Small intestine (tissue), 7 donors: ENCODE measurements around the gene PDE8B. TPM values are rescaled to one million over a fixed set of nuclear protein-coding genes. Genes with fewer than 3 reads are reported as not detected.

Source experiments
- DNase-seq, 2 donors: peaks; one replicate each; pipeline versions ENCODE4 v3.0.0 to v3.0.0-alpha.2; 2013
- FAIRE-seq: peaks from 2 replicates; lab custom pipeline; 2012; peaks lifted over from hg19 to GRCh38; lab: Jason Lieb, UNC
- H3K27ac ChIP-seq, 3 donors: one replicate each; pipeline ENCODE4 v1.5.1; 2013; ENCODE audit warnings: low read length in 2 of 3, mild to moderate bottlenecking in 2 of 3, control low read depth in 1 of 3, inconsistent platforms in 1 of 3, low read depth in 1 of 3, moderate library complexity in 1 of 3
- H3K27me3 ChIP-seq, 3 donors: one replicate each; pipeline ENCODE4 v1.6.1; 2013; ENCODE audit warnings: low read length in 3 of 3, inconsistent platforms in 1 of 3; ENCODE audit not compliant: control insufficient read depth in 3 of 3, insufficient read depth in 3 of 3
- H3K36me3 ChIP-seq, 3 donors: one replicate each; pipeline ENCODE4 v1.6.1; 2013; ENCODE audit warnings: low read length in 3 of 3, inconsistent platforms in 1 of 3, low read depth in 1 of 3, mild to moderate bottlenecking in 1 of 3, moderate library complexity in 1 of 3; ENCODE audit not compliant: control insufficient read depth in 3 of 3, insufficient read depth in 2 of 3
- H3K4me1 ChIP-seq, 3 donors: one replicate each; pipeline ENCODE4 v1.6.1; 2013; ENCODE audit warnings: low read length in 2 of 3, inconsistent platforms in 1 of 3, low read depth in 1 of 3, mild to moderate bottlenecking in 1 of 3, moderate library complexity in 1 of 3; ENCODE audit not compliant: control insufficient read depth in 3 of 3, insufficient read depth in 2 of 3
- H3K4me3 ChIP-seq, 3 donors: one replicate each; pipeline ENCODE4 v1.5.1; 2013; ENCODE audit warnings: low read length in 3 of 3, control low read depth in 1 of 3, inconsistent platforms in 1 of 3, low read depth in 1 of 3, mild to moderate bottlenecking in 1 of 3, moderate library complexity in 1 of 3
- H3K9me3 ChIP-seq, 2 donors: one replicate each; pipeline ENCODE4 v1.6.1; 2013; ENCODE audit warnings: low read depth in 1 of 2, low read length in 1 of 2; ENCODE audit not compliant: control insufficient read depth in 2 of 2, insufficient read depth in 1 of 2
- WGBS, 3 donors: extraction: QIAGEN DNeasy Blood & Tissue Kit; methylation state at CpG; one replicate each; pipeline ENCODE4 v1.1.7; 2013; 5-methylcytosine and 5-hydroxymethylcytosine counted together
- polyA plus RNA-seq, 4 donors: library from polyadenylated mRNA; stranded (reverse) in 3 of 4; unstranded in 1 of 4; fragments of 200-250 nt in 3 of 4; fragments of 120-200 nt in 1 of 4; gene quantifications; one replicate each; pipeline versions ENCODE4 v1.2.1 to v1.2.3, GENCODE V29; 2013
- donor health status: healthy with polysubstance abuse.
- donor health status: control.
- donor health status: control.
- donor health status: Bipolar disorder and iron deficiency.
- donor health status: healthy.

Gene PDE8B
- polyA plus RNA-seq, 4 donors: 0.22 to 1.5 (median 0.99) TPM

DNA sequence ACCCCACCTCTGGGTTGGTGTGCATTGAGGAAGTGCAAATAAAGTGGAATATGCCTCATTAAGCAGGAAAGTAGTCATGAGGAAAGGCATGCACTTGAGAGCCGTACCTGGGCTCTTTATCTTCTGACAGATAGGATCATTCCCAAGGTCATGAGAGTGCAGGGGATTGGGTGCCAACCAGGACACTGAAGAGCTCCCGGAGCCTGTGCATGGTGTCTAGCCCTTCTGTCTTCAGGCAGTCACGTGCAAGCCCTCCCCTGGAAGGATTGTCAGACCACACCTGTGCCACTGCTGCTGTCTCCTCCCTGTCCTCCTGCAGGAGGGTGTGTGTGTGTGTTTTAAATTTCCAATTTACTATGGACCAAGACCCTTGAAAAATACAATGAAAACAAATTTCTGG, 69.6 kb downstream of the PDE8B start:
- WGBS, 3 donors: 28 to 65% (median 58%) methylated on average over 3 of the region's 3 CpGs
- Histone ChIP-seq H3K27ac (no peak overlapping the region), H3K36me3 (no peaks in the 10 kb centered on the region), H3K4me3 (no peak overlapping the region), H3K4me1 (no peaks in the 10 kb centered on the region), H3K27me3 (no peaks in the 10 kb centered on the region), H3K9me3 (no peaks in the 10 kb centered on the region)
- DNase-seq (no peak), FAIRE-seq (no peak)

DNA sequence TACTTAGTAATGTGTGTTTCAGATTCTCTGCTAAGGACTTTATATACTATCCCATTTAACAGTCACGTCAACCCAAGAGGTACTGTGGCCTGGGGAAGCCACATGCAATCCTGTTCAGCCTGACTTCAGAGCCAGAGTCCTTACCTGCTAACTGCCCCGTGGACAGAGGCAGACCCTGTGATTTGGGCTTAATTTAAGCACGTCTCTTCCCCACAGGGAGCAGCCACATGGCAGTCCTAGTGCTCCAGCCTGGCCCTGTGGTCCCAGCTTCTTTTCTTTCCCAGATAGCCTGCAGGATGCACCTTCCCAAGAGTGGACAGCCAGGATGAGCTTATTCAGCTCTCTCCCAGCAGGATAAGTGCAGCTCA, 71.5 kb downstream of the PDE8B start:
- WGBS, 3 donors: 78 to 82% (median 80%) methylated on average over 3 of the region's 3 CpGs
- no peak for FAIRE-seq
- H3K27ac ChIP-seq: no peak overlapping the region

DNA sequence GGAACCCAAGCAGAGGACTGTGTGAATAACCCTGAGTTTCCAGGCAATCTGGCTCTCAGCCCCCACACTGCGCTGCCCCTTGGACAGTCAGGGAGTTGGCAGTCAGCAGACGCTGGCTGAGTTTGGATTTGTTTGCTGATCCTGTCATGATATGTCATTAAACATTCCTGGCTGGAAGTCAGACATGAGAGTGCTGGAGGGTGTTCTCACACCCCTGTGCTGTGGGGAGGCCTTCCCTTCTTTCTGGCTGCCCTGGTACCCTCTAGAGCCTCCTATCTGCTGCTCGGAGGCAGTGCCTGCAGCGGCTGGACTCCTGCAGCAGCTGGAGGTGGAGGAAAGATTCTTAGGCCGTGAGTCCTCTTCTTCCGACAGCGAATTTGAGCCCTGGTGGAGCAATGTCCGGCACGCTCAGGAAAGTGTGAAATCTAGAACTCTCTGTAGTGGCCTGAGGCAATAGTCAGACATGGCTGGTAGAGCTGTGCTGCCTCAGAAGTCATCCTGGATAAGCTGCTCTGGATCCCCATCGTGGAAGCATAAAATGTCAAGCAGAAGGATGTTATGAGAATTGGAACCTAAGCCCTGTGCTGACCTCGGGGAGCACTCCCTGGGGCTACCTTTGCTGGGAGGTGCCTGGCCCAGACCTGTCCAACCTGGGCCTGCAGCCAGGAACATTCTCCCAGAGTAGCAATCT, 72.0 kb downstream of the PDE8B start:
- Histone ChIP-seq H3K9me3 (no peaks in the 10 kb centered on the region), H3K27ac (no peak overlapping the region), H3K4me1 (no peaks in the 10 kb centered on the region), H3K27me3 (peaks cover 0 to 4% (median 0%) of the 10 kb centered on the region in 3 donors), H3K4me3 (no peak overlapping the region), H3K36me3 (no peaks in the 10 kb centered on the region)
- no peak for FAIRE-seq
- WGBS, 3 donors: 74 to 85% (median 75%) methylated on average over 11 of the region's 11 CpGs
- no peak for DNase-seq

More for the DNA sequence above, 71.5 kb downstream of the PDE8B start:
- Histone ChIP-seq H3K36me3 (no peaks in the 10 kb centered on the region), H3K9me3 (no peaks in the 10 kb centered on the region), H3K27me3 (peaks cover 0 to 4% (median 0%) of the 10 kb centered on the region in 3 donors), H3K4me1 (no peaks in the 10 kb centered on the region), H3K4me3 (no peak overlapping the region)
- DNase-seq: no peak

DNA sequence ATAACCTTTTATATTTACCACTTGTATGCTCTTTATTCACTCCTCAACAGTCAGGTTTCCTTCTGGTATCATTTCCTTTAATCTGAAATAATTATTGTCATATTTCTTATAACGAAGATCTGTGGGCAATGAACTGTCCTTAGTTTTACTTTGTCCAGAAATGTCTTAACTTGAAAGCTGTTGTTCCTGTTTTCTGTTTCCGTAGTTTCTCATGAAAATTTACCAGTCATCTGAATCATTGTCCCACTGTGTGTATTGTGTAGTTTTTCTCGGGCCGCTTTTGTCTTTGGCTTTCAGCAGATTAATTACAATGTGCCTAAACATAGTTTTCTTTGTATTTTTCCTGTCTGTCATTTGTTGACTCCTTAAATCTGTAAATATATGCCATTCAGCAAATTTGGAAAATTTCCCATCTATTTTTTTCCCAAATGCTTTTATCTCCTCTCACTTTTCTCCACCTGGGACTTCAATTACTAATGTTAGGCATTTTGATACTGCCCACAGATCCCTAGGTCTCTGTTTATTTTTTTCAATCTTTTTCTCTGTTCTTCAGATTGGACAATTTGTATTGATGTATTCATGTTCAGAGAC, 74.9 kb downstream of the PDE8B start:
- DNase-seq (no peak), FAIRE-seq (no peak)
- 74 to 88% (median 79%) methylated on average over 4 of the region's 4 CpGs for WGBS, 3 donors
- Histone ChIP-seq H3K27me3 (peaks cover 0 to 4% (median 0%) of the 10 kb centered on the region in 3 donors), H3K4me3 (no peak overlapping the region), H3K36me3 (no peaks in the 10 kb centered on the region), H3K27ac (no peak overlapping the region), H3K4me1 (no peaks in the 10 kb centered on the region), H3K9me3 (no peaks in the 10 kb centered on the region)

DNA sequence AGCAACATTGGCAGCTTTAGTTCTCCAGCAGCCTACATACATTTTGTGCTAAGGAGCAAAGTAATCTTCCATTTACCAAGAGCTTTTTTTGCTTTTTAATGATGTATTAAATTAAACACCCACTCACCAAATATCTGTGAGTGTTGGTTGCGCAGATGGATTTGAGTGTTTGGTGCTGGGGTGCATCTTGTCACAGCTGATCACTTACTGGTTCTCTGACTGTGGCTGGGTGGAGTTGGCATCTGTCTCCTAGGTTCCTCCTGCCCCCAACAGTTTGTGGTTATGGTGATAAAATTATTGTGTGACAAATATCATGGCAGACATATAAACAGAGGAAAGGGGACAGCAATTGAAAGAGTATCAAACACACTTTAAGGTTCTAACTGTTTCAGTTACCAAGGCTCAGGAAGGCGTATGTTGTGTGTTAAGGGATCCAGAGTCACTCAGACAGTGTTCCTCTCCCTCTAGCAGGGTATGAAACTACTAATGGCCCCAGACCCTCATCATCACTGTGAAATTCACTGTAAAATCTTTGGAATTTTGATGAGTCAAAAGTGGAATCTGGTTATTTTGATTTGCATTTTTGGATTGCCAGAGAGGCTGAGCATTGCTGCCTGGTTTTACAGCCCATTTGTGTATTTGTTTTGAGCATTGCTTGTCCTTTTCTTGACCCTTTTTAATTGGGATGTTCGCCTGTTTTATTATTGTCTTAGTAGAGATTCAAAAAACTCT, 81.7 kb downstream of the PDE8B start:
- Histone ChIP-seq H3K27me3 (no peaks in the 10 kb centered on the region), H3K36me3 (no peaks in the 10 kb centered on the region), H3K9me3 (no peaks in the 10 kb centered on the region), H3K4me3 (no peak overlapping the region), H3K4me1 (no peaks in the 10 kb centered on the region), H3K27ac (no peak overlapping the region)
- DNase-seq (no peak), FAIRE-seq (no peak)
- 79 to 87% (median 85%) methylated on average over 3 of the region's 3 CpGs for WGBS, 3 donors

DNA sequence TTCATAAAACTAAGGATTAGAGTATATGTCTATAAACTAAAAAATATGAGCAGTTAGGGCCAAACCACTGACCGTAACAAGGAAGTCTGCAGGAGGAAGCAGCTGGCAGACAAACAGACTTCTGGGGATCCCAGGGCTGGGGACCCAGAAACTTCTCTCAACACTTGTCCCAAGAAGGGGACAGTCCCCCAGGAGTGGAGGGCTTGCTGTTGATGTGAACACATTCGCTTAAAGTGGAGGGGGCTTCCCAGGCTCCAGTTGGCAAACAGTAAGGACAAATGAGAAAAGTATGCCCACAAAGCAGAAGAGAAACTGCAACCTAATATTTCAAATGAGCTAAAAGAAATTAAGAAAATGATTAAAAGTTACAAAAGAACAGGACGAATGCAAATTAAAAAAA, 83.7 kb downstream of the PDE8B start:
- H3K27ac ChIP-seq: no peak overlapping the region
- DNase-seq: no peak
- no peaks in the 10 kb centered on the region for H3K4me1 ChIP-seq
- no peaks in the 10 kb centered on the region for H3K9me3 ChIP-seq
- WGBS, 3 donors: 59 to 84% (median 69%) methylated on average over 3 of the region's 3 CpGs
- no peak overlapping the region for H3K4me3 ChIP-seq
- no peaks in the 10 kb centered on the region for H3K27me3 ChIP-seq
- no peak for FAIRE-seq
- no peaks in the 10 kb centered on the region for H3K36me3 ChIP-seq

DNA sequence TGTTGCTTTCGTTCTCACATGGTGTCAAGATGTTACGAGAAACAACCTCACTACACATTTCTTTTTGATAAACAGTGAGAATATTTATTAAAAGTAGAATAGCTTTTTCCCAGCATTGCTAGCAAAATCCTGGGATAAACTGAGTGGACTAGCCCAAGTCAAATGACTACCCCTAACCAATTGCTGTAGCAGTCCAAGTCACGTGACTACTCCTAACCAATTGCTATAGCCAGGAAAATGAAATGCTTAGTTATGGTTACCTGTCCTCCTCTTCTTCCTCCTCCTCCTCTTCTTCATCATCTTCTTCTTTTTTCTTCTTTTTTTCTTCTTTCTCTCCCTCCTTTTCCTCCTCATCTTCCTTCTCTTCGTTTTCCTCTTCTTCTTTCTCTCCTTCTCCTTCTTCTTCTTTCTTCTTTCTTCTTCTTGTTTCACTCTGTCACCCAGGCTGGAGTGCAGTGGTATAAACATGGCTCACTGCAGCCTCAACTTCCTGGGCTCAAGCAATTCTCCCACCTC, 85.4 kb downstream of the PDE8B start:
- FAIRE-seq (no peak), DNase-seq (no peak)
- Histone ChIP-seq H3K27ac (no peak overlapping the region), H3K36me3 (no peaks in the 10 kb centered on the region), H3K4me3 (no peak overlapping the region), H3K4me1 (peaks cover 0 to 3% (median 0%) of the 10 kb centered on the region in 3 donors), H3K27me3 (no peaks in the 10 kb centered on the region), H3K9me3 (no peaks in the 10 kb centered on the region)
- 70 to 84% (median 77%) methylated on average over 4 of the region's 4 CpGs for WGBS, 3 donors

DNA sequence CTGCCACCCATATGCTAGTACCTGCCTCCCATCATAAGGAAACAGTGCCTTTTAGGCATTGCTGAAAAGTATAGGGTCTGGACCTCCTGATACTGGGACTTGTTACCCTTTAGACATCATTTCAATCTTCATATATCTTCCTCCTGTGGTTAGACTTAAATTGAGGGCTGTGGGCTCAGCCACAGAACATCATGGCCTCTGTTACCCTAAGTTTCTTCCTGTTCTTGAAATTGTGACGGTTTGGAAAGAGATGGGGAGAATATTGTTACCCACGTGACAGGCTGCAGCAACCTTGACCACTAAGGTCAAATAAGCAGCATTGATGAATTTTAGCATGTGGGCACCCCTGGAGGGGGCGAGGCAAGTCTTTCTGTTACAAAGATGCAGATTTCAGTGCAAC, 87.7 kb downstream of the PDE8B start:
- WGBS, 3 donors: 69 to 82% (median 82%) methylated on average over 3 of the region's 3 CpGs
- H3K36me3 ChIP-seq: no peaks in the 10 kb centered on the region

More for the DNA sequence above, 87.7 kb downstream of the PDE8B start:
- no peak for DNase-seq
- Histone ChIP-seq H3K27ac (no peak overlapping the region), H3K27me3 (no peaks in the 10 kb centered on the region), H3K4me1 (peaks cover 0 to 3% (median 0%) of the 10 kb centered on the region in 3 donors), H3K4me3 (no peak overlapping the region), H3K9me3 (no peaks in the 10 kb centered on the region)
- FAIRE-seq: no peak
